WI38 (cell line): ENCODE data around the gene TARBP1.

Experiments
- H3K4me3 ChIP-seq: 2 replicates; pipeline ENCODE4 v1.5.1; 2011; ENCODE audit warnings: low read depth, mild to moderate bottlenecking, control low read depth, low read length
- CTCF ChIP-seq: IDR thresholded peaks from 2 replicates; pipeline ENCODE4 v1.5.1; 2012; ENCODE audit warnings: low read depth, mild to moderate bottlenecking, control low read depth, low read length

TARBP1 gene

GRCh38 chr1:234454926-234455325 is 24.1 kb downstream of the TARBP1 start:
- H3K4me3 ChIP-seq, result no peak overlapping the region
- TF ChIP-seq CTCF, result no peak

GRCh38 chr1:234452406-234452965 is 26.5 kb downstream of the TARBP1 start:
- TF ChIP-seq CTCF, result no peak
- no peak overlapping the region for H3K4me3 ChIP-seq

- no peak overlapping the region for H3K4me3 ChIP-seq
- TF ChIP-seq CTCF, result no peak
Observed at GRCh38 chr1:234440348-234440747, 38.6 kb downstream of the TARBP1 start.

GRCh38 chr1:234438579-234438978 is 40.4 kb downstream of the TARBP1 start:
- TF ChIP-seq CTCF, result no peak
- no peak overlapping the region for H3K4me3 ChIP-seq

- TF ChIP-seq CTCF, result no peak
- H3K4me3 ChIP-seq, result no peak overlapping the region
Observed at GRCh38 chr1:234437423-234438171, 41.4 kb downstream of the TARBP1 start.

GRCh38 chr1:234435620-234436019 is 43.4 kb downstream of the TARBP1 start:
- no peak for TF ChIP-seq CTCF
- no peak overlapping the region for H3K4me3 ChIP-seq

- H3K4me3 ChIP-seq, result no peak overlapping the region
- TF ChIP-seq CTCF, result no peak
Observed at GRCh38 chr1:234434706-234435105, 44.3 kb downstream of the TARBP1 start.
